GM18951 (cell line): ENCODE data around the gene FAM81A.

Experiments
- POLR2A ChIP-seq: IDR thresholded peaks from 4 replicates; pipeline ENCODE4 v1.6.1; 2011; ENCODE audit warnings: mild to moderate bottlenecking; ENCODE audit not compliant: insufficient read length, insufficient read depth; ENCODE audit errors: extremely low read depth
- in situ Hi-C: fragments of 300-500 bp; cut with MboI; formaldehyde crosslinking; loops from one replicate; pipeline ENCODE4 v1.12.0; 2022; ENCODE audit warnings: low sequenced_read_pairs, mixed read lengths, inconsistent platforms; ENCODE audit not compliant: unreplicated experiment

The FAM81A gene

DNA sequence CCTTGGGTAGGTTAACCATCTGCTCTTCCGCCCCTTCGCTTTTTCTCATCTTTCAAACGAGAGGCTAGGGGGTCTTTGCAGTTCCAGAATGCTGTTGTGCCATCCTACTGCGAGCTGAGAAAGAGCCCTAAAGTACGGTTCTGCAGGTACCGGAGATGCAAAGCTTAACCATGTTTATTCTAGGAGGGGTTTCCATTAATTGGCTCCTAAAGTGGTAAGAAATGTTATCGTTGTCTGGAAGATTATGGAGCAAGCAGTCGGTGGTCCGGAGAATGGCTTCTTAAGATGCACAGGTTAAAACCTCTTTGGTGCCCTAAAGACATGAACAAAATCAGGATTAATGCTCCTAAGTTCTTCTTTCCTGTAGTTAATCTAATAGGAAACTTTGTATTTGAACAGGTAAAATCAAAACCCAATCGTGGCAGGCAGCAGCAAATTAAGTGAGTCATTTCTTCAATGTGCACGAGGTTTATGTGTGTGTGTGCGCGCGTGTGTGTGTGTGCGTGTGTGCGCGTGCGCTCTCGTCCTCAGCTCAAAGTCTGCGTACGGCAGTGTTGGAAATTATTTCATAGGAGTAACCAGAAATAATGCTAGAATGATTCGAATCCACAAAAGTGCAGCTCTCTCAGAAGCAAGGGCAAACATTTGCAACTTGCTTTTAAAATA lies 772 bp downstream of the FAM81A start:
- TF ChIP-seq POLR2A: no peak
- in situ Hi-C loops: no loop called here

DNA sequence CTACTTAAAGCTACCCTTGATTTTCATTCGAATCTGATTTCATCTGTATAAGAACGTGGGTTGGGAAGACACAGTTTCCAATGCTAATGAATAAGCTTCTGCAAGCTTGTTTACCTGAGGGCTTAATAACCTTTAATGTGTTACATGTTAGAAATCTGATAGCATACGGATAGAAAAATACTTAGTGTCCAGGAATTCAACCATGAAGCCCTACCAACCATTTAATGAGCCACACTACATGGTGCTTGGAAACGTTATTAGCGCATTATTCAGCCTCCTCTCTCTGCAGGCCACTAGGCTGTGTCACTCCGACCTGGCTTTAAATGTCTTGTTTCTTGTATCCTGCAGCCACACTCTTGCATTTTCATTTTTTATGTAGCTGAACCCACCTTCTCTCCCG lies 1.6 kb downstream of the FAM81A start:
- in situ Hi-C loops: no loop called here
- no peak for TF ChIP-seq POLR2A

DNA sequence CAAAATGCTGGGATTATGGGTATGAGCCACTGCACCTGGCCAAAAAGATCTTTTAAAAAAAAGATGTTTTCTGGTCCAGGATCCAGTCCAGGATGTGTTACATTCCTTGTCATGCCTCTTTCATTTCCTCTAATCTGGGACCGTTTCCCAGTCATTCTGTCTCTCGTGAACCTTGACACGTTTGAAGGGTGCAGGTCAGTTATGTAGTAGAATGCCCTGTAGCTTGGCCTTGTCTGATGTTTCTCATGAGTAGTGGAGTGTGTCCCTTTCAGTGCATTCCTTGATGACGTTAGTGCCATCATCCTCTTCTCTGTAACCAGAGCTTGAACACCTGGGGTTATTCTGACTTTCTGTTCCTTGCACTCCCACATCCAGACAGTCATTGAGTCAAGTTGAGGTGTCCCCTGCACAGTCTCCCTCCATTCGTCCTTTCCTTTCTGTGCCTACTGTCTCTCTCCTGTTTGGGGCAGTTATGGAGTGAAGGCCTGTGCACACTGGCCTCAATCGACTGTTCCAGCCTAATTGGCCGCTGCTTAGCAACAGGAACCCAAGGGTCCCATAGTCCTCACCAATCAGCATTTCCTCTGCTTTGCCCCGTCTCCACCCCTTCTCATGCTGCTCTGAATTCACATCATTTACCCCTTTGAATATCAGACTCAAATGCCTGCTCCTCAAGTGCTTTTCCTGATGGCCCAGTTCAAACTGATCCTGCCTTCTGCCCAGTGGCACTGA lies 5.5 kb downstream of the FAM81A start:
- in situ Hi-C loops: no loop called here
- no peak for TF ChIP-seq POLR2A

DNA sequence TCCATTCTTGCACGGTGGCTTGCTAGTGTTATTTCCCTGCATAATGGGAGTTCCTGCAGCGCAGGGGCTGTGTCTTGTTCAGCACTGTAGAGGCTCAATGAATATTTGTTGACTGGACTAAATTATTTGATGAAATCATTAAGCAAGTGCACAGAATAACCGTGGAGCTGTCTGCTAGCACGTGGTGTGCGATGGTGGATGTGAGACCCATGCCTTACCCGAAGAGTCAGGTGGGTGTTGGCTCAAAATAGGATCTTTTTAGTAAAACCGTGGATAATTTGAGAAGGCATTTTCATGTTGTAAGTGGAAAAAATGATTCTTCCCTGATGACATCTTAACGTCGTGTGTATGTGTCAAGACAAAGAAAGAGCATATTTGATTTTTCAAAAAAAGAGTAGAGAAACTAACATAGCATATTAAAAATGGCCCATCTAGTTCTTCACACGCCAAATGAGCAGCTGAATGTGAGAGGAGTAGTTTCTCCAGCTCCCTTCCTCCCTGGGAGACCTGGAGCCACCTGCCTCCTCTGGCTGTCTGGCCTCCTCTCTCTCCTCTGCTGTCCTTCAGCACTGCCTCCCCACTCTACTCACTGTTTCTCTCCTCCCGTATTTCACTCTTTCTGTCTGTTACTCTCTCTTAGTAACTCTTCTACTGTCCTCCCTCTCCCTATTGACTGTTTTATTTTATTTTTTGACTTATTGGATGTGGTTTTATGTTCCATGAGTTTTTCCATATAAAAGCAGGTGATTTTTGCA lies 6.3 kb downstream of the FAM81A start:
- TF ChIP-seq POLR2A: no peak
- in situ Hi-C loops: no loop called here

DNA sequence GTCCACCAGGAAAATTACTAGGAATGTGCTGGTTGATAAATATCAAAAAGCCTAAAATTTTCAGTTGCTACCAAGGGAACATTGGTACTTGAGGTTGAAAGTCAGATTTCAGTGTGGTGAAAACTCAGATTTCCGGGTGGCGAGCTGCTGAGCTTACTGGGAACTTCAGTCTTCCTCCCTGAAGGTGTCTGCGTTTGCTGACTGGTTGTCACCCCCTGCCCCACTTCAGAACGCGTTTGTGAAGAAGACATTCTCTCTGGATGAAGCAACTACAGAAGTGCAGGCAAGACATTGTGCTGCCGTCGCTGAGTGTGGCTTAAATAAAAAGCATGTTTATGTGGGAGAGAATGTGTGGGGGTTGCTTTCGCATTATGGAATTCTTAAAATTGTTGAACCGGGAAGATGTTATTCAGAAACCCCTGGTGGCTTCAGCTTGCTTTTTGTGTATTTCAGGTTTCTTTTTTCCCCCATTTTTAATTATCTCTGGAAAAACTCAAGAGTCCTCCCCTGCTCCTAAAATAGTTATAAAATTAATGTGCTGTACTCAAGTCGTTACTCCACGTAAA lies 7.1 kb downstream of the FAM81A start:
- in situ Hi-C loops: no loop called here
- TF ChIP-seq POLR2A: no peak

DNA sequence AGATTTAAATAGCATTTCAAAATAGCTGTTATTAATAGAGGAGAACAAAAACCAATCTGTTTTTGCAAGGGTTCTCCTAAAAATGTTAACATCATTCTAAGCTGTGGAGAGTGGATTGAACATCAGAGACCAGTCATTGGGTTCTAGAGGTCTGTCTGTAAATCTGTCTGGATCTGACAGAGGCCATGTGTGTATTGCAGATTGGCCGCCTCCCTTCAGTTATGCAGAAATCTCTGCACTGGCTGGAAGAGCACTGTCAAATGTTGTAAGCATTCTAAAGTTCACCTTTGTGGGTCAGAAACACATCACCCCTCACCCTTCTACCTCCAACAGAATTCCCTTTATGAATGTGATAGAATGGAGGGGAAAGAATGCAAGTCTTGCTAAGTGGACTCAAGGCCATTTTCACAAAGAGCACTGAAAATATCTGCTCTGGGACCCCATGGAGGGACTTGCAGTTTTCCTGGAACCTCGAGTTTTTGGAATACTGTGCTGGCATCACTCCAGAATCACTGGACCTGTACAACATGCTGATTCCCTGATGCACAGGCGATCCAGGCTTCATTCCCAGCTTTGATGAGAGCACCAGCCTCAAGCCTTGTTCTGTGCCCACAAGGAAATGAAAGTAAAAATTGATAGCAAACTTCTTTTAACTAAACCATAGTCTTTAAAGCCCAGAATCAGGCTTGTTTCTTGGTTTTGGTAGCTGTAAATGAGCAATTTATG lies 8.4 kb downstream of the FAM81A start:
- TF ChIP-seq POLR2A: no peak
- in situ Hi-C loops: no loop called here

DNA sequence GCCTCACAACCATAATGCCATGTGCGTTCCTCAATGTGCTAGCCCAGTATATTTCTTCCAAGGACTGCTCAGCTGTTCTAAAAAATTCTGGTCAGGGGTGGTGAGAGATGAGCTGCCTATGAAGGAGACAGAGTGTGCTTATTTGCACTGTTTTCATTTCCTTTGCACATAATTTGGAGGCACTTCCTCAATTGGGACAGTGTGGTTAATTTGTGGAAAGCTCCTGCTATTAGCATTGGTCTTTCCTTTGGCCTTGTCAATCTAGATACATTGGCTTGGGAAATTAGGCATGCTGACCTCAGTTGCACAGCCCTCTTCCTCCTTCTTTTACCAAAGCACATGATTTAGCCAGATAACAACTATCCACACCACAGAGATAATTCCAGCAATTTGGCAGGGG lies 9.4 kb downstream of the FAM81A start:
- in situ Hi-C loops: no loop called here
- no peak for TF ChIP-seq POLR2A

DNA sequence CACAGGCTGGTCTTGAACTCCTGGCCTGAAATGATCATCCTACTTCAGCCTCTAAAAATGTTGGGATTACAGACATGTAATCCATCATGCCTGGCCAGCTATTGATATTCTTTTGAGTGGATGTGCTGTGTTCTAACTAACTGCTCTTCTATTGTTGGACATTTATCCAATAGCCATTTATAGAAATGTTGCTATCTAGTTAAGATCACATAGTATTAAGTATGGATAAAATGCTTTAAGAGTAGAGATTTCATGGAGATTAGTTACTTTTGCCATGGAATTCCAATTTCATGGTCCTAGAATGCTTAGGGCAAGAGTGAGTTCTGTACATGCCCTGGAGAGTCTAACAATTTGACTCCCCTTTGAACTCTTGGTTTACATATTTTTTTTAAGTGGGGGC lies 10.9 kb downstream of the FAM81A start:
- no peak for TF ChIP-seq POLR2A
- in situ Hi-C loops: no loop called here

DNA sequence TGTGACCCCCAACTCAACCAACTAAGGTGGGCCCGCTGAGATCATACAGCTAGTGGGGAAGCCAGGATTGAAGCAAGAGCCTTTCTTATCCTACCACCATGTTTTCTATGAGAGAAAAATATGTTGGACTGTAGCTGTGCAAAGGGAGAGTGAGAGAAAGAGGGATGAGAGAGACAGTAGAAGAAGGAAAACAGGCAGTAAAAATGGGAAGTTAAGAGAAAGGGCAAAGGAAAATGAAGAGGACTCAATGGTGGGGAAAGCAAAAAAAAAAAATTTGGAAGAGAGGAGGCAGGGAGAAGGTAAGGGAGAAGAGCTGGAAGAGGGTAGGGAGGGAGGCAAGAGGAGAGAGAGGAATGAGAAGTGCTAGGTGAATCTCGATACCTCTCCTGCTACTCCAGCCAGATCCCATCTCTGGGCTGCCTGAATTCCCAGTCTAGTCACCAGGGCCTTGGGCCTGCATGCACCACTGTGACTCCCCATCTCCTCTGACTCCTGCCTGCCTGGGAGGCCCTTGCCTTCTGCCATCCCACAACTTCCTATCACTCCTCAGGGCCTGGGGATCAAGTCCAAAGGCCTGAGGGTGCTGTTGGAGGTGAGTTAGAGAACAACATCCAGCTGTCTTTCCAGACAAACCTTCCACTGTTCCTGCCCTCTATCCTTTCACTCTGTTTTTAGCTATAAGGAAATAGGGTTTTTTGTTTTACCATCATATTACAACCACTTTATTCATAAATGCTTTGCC lies 15.7 kb downstream of the FAM81A start:
- in situ Hi-C loops: no loop called here
- no peak for TF ChIP-seq POLR2A

DNA sequence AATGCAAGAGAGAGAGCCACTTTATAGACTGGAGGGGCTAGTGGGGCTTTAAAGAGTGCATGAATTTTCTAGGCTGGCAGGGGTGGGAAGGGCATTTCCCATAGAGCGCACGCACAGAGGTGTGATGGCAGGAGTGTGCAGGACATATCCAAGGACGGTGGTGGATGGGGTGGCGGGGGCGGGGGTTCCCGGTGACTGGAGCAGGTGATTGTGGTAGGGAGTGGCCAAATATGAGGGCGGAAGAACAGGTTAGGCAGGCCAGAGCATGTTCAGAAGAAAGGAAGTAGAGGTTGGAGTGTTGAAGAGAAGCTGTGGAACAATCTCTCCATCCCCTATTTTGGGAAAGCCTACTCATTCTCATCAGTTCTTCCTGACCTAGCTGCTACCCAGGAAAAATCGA lies 18.1 kb downstream of the FAM81A start:
- no peak for TF ChIP-seq POLR2A
- in situ Hi-C loops: no loop called here

DNA sequence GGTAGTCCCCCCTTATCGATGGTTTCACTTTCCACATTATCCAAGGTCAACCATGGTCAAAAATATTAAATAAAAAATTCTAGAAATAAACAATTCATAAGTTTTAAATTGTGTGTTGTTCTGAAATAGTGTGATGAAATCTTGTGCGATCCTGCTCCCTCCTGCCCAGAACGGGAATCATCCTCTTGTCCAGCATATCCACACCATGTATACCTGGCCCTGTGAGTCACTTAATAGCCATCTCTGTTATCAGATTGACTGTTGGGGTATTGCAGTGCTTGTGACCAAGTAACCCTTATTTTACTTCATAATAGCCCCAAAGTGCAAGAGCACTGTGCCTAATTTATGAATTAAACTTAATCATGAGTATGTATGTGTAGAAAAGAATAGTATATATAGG lies 19.1 kb downstream of the FAM81A start:
- TF ChIP-seq POLR2A: no peak
- in situ Hi-C loops: no loop called here

DNA sequence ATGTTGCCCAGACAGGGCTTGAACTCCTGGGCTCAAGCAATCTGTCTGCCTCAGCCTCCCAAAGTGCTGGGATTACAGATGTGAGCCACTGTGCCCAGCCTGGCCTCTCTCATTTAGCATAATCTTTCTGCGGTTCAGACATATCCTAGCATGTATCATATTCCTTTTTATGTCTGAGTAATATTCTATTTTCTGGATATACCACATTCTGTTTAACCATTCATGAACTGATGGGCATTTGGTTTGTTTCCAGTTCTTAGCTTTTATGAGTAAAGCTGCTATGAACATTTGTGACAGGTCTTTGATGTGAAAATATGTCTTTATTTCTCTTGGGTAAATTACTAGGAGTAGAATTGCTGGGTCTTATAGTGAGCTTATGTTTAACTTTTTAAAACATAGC lies 23.5 kb downstream of the FAM81A start:
- TF ChIP-seq POLR2A: no peak
- in situ Hi-C loops: no loop called here

DNA sequence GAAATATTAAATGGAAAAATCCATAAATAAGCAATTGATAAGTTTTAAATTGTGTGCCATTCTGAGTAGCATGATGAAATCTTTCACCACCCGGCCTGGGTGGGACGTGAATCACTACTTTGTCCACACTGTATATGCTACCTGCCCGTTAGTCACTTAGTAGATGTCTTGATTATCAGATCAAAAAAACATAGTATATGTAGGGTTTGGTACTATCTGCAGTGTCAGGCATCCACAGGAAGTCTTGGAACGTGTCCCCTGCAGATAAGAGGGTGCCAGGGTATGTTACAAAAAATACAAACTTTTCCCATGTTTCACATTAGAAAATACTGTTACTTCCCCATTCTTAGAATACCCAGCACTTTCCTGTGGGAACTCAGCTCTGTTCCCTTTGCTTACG lies 35.2 kb downstream of the FAM81A start:
- no peak for TF ChIP-seq POLR2A

DNA sequence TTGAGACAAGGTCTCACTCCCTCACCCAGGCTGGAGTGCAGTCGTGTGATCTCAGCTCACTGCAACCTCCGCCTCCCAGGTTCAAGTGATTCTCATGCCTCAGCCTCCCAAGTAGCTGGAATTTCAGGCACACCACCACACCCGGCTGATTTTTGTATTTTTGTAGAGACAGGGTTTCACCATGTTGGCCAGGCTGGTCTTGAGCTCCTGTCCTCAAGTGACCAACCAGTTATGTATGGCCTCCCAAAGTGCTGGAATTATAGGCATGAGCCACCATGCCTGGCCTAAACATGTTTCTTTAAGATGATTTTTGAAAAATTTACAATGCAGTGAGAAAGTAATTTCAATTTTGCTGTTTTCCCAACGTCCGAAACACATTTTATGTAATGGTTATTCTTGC lies 37.2 kb downstream of the FAM81A start:
- in situ Hi-C loops: loop anchor here (25.0 kb wide), 1 partner anchor 313 kb away; no protein-coding TSS in a partner anchor

More for the DNA sequence above, 35.2 kb downstream of the FAM81A start:
- in situ Hi-C loops: no loop called here
